HEK293 (cell line): Measurements from ENCODE around the gene ESR2.

Experiments
- CTCF ChIA-PET: fragments of 350-600 bp; formaldehyde crosslinking; extraction: SDS; loops from one replicate; lab custom pipeline; 2021; ENCODE audit warnings: antibody characterized with exemption; lab: Yijun Ruan, JAX
- POLR2A ChIA-PET: fragments of 300-600 bp; formaldehyde crosslinking; extraction: SDS; loops from one replicate; lab custom pipeline; 2020; ENCODE audit warnings: antibody characterized with exemption, inconsistent platforms; lab: Yijun Ruan, JAX
- H3K27ac ChIP-seq: fragments of 200-500 bp; sonication (Bioruptor generic); 2 replicates; pipeline ENCODE4 v1.5.1; 2014; ENCODE audit warnings: low read depth, low read length, control low read depth, inconsistent platforms; ENCODE audit errors: extremely low read depth
- H3K36me3 ChIP-seq, 2 experiments: fragments of 200-500 bp in 1 of 2; sonication (Bioruptor generic) in 1 of 2; 1 replicate in 1 of 2; 2 replicates in 1 of 2; pipeline ENCODE4 v1.5.1; 2014 to 2017; ENCODE audit warnings: inconsistent platforms in 2 of 2, low read length in 2 of 2; ENCODE audit not compliant: control insufficient read depth in 2 of 2, insufficient read depth in 1 of 2
- H3K4me1 ChIP-seq: fragments of 200-500 bp; sonication (Bioruptor generic); 2 replicates; pipeline ENCODE4 v1.5.1; 2014; ENCODE audit warnings: mild to moderate bottlenecking, low read length, inconsistent platforms; ENCODE audit not compliant: control insufficient read depth, insufficient read depth
- H3K4me3 ChIP-seq: 2 replicates; pipeline ENCODE4 v1.5.1; 2011; ENCODE audit warnings: low read depth, mild to moderate bottlenecking, control low read depth, low read length, moderate library complexity
- H3K9me3 ChIP-seq: fragments of 200-500 bp; sonication (Bioruptor generic); 2 replicates; pipeline ENCODE4 v1.5.1; 2014; ENCODE audit warnings: low read depth, low read length, inconsistent platforms; ENCODE audit not compliant: control insufficient read depth, insufficient read depth
- GLI2 ChIP-seq: fragments of 450-650 bp; formaldehyde crosslinking; IDR thresholded peaks from 2 replicates; pipeline ENCODE4; 2017; ENCODE audit warnings: missing biosample characterization, missing genetic modification characterization, low read depth, borderline replicate concordance
- HOXD13 ChIP-seq: sonication (generic); formaldehyde crosslinking; IDR thresholded peaks from 2 replicates; pipeline ENCODE4 v1.8.0; 2022; ENCODE audit warnings: missing genetic modification reagents, borderline replicate concordance
- IKZF3 ChIP-seq: fragments of 450-650 bp; IDR thresholded peaks from 2 replicates; pipeline ENCODE4 v1.5.0; 2018; ENCODE audit warnings: missing biosample characterization, mild to moderate bottlenecking, missing genetic modification characterization, moderate library complexity
- MEIS1 ChIP-seq: sonication (generic); formaldehyde crosslinking; IDR thresholded peaks from 2 replicates; pipeline ENCODE4 v1.8.1; 2022; ENCODE audit warnings: missing genetic modification reagents, mild to moderate bottlenecking, borderline replicate concordance
- OVOL3 ChIP-seq: fragments of 450-650 bp; formaldehyde crosslinking; IDR thresholded peaks from 2 replicates; pipeline ENCODE4 v1.5.1; 2016; ENCODE audit warnings: missing biosample characterization, missing genetic modification characterization
- ZBTB1 ChIP-seq: fragments of 450-650 bp; formaldehyde crosslinking; IDR thresholded peaks from 2 replicates; pipeline ENCODE4 v1.5.1; 2016; ENCODE audit warnings: missing biosample characterization, missing genetic modification characterization
- ZNF169 ChIP-seq: fragments of 450-650 bp; formaldehyde crosslinking; IDR thresholded peaks from 2 replicates; pipeline ENCODE4 v1.5.1; 2016; ENCODE audit warnings: missing biosample characterization, missing genetic modification characterization
- ZNF214 ChIP-seq: fragments of 450-650 bp; formaldehyde crosslinking; IDR thresholded peaks from 2 replicates; pipeline ENCODE4 v1.5.1; 2017; ENCODE audit warnings: missing biosample characterization, mild to moderate bottlenecking, missing genetic modification characterization, borderline replicate concordance
- ZNF501 ChIP-seq: fragments of 450-650 bp; formaldehyde crosslinking; IDR thresholded peaks from 2 replicates; pipeline ENCODE4 v1.5.1; 2016; ENCODE audit warnings: missing biosample characterization, missing genetic modification characterization
- ZNF530 ChIP-seq: fragments of 450-650 bp; formaldehyde crosslinking; IDR thresholded peaks from 2 replicates; pipeline ENCODE4 v1.5.1; 2016; ENCODE audit warnings: low read depth, missing biosample characterization, missing genetic modification characterization
- ZNF544 ChIP-seq: fragments of 450-650 bp; formaldehyde crosslinking; IDR thresholded peaks from 2 replicates; pipeline ENCODE4 v1.5.0; 2017; ENCODE audit warnings: missing biosample characterization, missing genetic modification characterization
- ZNF549 ChIP-seq: fragments of 450-650 bp; IDR thresholded peaks from 2 replicates; pipeline ENCODE4 v1.5.1; 2018; ENCODE audit warnings: missing biosample characterization, missing genetic modification characterization, mild to moderate bottlenecking, inconsistent platforms, moderate library complexity
- ZNF558 ChIP-seq: fragments of 450-650 bp; formaldehyde crosslinking; IDR thresholded peaks from 2 replicates; pipeline ENCODE4 v1.5.1; 2016; ENCODE audit warnings: missing biosample characterization, missing genetic modification characterization
- ZNF629 ChIP-seq: fragments of 450-650 bp; formaldehyde crosslinking; IDR thresholded peaks from 2 replicates; pipeline ENCODE4 v1.5.1; 2017; ENCODE audit warnings: missing biosample characterization, missing genetic modification characterization
- ZNF677 ChIP-seq: fragments of 450-650 bp; IDR thresholded peaks from 2 replicates; pipeline ENCODE4 v1.5.0; 2018; ENCODE audit warnings: missing biosample characterization, mild to moderate bottlenecking, missing genetic modification characterization, moderate library complexity
- ZNF76 ChIP-seq: fragments of 450-650 bp; formaldehyde crosslinking; IDR thresholded peaks from 2 replicates; pipeline ENCODE4; 2016; ENCODE audit warnings: low read depth, missing biosample characterization, missing genetic modification characterization, borderline replicate concordance
- TF ChIP-seq, protein P1 (sequence below): fragments of 450-650 bp; formaldehyde crosslinking; IDR thresholded peaks from 2 replicates; pipeline ENCODE4 v1.5.1; 2016; ENCODE audit warnings: missing biosample characterization, missing genetic modification characterization
- TF ChIP-seq, protein P2 (sequence below): fragments of 450-650 bp; formaldehyde crosslinking; IDR thresholded peaks from 2 replicates; pipeline ENCODE4 v1.5.1; 2016; ENCODE audit warnings: missing biosample characterization, missing genetic modification characterization
- TF ChIP-seq, protein P3 (sequence below): fragments of 450-650 bp; formaldehyde crosslinking; IDR thresholded peaks from 2 replicates; pipeline ENCODE4 v1.5.1; 2017; ENCODE audit warnings: missing biosample characterization, missing genetic modification characterization
- TF ChIP-seq, protein P4 (sequence below): fragments of 450-650 bp; formaldehyde crosslinking; conservative IDR thresholded peaks from 2 replicates; pipeline ENCODE4 v1.5.1; 2016; ENCODE audit warnings: low read depth, missing biosample characterization, missing genetic modification characterization
- TF ChIP-seq, protein P5 (sequence below): fragments of 450-650 bp; formaldehyde crosslinking; IDR thresholded peaks from 2 replicates; pipeline ENCODE4 v1.5.1; 2016; ENCODE audit warnings: missing biosample characterization, missing genetic modification characterization

The ESR2 gene

DNA sequence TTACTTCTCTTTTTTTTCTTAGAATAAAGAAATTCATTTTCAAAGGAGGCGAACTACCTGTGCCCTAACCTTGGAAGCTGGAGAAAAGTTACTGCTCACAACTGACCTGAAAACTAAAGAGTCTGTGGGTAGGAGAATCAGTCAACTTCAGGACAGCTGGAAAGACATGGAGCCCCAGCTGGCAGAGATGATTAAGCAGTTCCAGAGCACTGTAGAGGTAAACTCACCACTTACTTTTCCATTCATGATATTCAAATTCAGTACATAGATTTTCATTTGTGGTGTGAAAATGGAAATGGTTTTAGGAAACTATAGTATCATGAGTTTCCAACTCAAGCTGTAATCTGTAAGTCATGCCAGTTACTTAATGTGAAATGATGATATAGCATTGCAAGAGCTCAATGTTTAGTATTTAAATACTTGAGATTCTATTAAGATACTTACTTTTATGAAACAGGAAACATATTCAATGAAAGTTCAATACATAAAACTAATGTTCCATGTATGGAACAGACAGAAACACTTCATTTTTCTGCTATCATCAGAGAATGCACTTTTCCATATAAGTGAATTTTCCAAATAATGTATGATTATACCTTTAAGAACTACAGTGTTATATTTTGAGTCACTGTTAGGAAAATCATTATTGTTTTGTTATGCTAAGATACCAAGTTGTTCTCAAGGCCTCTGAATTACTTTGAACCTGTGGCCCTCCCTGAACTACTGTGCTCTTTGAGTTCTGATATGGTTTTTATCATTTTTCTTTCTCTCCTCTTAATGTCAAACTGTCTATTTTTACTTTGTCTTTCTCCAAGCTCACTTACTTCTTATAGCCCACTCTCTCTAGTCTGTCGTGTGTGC is 119.0 kb downstream of the ESR2 start:
- Histone ChIP-seq H3K27ac (no peak overlapping the region), H3K4me3 (no peak overlapping the region), H3K4me1 (no peaks in the 10 kb centered on the region), H3K36me3 (peaks cover 8 to 47% of the 10 kb centered on the region in 2 experiments), H3K9me3 (no peaks in the 10 kb centered on the region)
- no peak for TF ChIP-seq ZNF76 (tag by site-specific recombination)
- no peak for TF ChIP-seq ZNF558 (tag by site-specific recombination)
- TF ChIP-seq ZNF501 = no peak
- POLR2A ChIA-PET = no interaction called here
- CTCF ChIA-PET = interaction anchor here (0.7 kb wide), 1 partner anchor 110 kb away, joined by 3 read pairs; no protein-coding TSS in a partner anchor

DNA sequence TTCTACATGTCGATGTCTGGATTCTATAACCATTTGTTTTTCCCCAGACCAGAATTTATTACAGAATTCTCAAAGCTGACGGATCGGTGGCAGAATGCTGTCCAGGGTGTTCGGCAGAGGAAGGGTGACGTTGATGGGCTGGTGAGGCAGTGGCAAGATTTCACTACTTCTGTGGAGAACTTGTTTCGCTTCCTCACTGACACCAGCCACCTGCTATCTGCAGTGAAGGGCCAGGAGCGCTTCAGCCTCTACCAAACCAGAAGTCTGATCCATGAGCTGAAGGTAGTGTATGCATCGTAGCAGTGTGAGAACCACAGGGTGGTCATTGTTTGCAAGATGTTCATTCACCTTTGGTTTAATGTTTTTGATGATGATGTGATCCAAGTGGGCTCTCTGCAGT is 124.0 kb downstream of the ESR2 start:
- H3K4me3 ChIP-seq = no peak overlapping the region
- no peaks in the 10 kb centered on the region for H3K9me3 ChIP-seq
- ChIA-PET CTCF (interaction anchor here (1.0 kb wide), 1 partner anchor 125 kb away, joined by 3 read pairs; the partner anchor contains the start of gene ESR2), POLR2A (no interaction called here)
- no peaks in the 10 kb centered on the region for H3K4me1 ChIP-seq
- H3K36me3 ChIP-seq = peaks cover 29 to 61% of the 10 kb centered on the region in 2 experiments
- no peak overlapping the region for H3K27ac ChIP-seq
- no peak for TF ChIP-seq ZNF549 (tag by site-specific recombination)
- TF ChIP-seq MEIS1 = no peak
- no peak for TF ChIP-seq ZNF629 (tag by site-specific recombination)
- TF ChIP-seq, protein P1, sequence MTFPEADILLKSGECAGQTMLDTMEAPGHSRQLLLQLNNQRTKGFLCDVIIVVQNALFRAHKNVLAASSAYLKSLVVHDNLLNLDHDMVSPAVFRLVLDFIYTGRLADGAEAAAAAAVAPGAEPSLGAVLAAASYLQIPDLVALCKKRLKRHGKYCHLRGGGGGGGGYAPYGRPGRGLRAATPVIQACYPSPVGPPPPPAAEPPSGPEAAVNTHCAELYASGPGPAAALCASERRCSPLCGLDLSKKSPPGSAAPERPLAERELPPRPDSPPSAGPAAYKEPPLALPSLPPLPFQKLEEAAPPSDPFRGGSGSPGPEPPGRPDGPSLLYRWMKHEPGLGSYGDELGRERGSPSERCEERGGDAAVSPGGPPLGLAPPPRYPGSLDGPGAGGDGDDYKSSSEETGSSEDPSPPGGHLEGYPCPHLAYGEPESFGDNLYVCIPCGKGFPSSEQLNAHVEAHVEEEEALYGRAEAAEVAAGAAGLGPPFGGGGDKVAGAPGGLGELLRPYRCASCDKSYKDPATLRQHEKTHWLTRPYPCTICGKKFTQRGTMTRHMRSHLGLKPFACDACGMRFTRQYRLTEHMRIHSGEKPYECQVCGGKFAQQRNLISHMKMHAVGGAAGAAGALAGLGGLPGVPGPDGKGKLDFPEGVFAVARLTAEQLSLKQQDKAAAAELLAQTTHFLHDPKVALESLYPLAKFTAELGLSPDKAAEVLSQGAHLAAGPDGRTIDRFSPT (tag by site-specific recombination) = no peak
- no peak for TF ChIP-seq IKZF3
- TF ChIP-seq GLI2 = no peak
- TF ChIP-seq, protein P2, sequence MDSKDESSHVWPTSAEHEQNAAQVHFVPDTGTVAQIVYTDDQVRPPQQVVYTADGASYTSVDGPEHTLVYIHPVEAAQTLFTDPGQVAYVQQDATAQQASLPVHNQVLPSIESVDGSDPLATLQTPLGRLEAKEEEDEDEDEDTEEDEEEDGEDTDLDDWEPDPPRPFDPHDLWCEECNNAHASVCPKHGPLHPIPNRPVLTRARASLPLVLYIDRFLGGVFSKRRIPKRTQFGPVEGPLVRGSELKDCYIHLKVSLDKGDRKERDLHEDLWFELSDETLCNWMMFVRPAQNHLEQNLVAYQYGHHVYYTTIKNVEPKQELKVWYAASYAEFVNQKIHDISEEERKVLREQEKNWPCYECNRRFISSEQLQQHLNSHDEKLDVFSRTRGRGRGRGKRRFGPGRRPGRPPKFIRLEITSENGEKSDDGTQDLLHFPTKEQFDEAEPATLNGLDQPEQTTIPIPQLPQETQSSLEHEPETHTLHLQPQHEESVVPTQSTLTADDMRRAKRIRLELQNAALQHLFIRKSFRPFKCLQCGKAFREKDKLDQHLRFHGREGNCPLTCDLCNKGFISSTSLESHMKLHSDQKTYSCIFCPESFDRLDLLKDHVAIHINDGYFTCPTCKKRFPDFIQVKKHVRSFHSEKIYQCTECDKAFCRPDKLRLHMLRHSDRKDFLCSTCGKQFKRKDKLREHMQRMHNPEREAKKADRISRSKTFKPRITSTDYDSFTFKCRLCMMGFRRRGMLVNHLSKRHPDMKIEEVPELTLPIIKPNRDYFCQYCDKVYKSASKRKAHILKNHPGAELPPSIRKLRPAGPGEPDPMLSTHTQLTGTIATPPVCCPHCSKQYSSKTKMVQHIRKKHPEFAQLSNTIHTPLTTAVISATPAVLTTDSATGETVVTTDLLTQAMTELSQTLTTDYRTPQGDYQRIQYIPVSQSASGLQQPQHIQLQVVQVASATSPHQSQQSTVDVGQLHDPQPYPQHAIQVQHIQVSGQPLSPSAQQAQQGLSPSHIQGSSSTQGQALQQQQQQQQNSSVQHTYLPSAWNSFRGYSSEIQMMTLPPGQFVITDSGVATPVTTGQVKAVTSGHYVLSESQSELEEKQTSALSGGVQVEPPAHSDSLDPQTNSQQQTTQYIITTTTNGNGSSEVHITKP (tag by site-specific recombination) = no peak
- TF ChIP-seq, protein P3, sequence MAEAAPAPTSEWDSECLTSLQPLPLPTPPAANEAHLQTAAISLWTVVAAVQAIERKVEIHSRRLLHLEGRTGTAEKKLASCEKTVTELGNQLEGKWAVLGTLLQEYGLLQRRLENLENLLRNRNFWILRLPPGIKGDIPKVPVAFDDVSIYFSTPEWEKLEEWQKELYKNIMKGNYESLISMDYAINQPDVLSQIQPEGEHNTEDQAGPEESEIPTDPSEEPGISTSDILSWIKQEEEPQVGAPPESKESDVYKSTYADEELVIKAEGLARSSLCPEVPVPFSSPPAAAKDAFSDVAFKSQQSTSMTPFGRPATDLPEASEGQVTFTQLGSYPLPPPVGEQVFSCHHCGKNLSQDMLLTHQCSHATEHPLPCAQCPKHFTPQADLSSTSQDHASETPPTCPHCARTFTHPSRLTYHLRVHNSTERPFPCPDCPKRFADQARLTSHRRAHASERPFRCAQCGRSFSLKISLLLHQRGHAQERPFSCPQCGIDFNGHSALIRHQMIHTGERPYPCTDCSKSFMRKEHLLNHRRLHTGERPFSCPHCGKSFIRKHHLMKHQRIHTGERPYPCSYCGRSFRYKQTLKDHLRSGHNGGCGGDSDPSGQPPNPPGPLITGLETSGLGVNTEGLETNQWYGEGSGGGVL (tag by site-specific recombination) = no peak
- no peak for TF ChIP-seq ZNF214 (tag by site-specific recombination)
- TF ChIP-seq, protein P4, sequence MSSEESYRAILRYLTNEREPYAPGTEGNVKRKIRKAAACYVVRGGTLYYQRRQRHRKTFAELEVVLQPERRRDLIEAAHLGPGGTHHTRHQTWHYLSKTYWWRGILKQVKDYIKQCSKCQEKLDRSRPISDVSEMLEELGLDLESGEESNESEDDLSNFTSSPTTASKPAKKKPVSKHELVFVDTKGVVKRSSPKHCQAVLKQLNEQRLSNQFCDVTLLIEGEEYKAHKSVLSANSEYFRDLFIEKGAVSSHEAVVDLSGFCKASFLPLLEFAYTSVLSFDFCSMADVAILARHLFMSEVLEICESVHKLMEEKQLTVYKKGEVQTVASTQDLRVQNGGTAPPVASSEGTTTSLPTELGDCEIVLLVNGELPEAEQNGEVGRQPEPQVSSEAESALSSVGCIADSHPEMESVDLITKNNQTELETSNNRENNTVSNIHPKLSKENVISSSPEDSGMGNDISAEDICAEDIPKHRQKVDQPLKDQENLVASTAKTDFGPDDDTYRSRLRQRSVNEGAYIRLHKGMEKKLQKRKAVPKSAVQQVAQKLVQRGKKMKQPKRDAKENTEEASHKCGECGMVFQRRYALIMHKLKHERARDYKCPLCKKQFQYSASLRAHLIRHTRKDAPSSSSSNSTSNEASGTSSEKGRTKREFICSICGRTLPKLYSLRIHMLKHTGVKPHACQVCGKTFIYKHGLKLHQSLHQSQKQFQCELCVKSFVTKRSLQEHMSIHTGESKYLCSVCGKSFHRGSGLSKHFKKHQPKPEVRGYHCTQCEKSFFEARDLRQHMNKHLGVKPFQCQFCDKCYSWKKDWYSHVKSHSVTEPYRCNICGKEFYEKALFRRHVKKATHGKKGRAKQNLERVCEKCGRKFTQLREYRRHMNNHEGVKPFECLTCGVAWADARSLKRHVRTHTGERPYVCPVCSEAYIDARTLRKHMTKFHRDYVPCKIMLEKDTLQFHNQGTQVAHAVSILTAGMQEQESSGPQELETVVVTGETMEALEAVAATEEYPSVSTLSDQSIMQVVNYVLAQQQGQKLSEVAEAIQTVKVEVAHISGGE = no peak
- TF ChIP-seq, protein P5, sequence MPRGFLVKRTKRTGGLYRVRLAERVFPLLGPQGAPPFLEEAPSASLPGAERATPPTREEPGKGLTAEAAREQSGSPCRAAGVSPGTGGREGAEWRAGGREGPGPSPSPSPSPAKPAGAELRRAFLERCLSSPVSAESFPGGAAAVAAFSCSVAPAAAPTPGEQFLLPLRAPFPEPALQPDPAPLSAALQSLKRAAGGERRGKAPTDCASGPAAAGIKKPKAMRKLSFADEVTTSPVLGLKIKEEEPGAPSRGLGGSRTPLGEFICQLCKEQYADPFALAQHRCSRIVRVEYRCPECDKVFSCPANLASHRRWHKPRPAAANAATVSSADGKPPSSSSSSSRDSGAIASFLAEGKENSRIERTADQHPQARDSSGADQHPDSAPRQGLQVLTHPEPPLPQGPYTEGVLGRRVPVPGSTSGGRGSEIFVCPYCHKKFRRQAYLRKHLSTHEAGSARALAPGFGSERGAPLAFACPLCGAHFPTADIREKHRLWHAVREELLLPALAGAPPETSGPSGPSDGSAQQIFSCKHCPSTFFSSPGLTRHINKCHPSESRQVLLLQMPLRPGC (tag by site-specific recombination) = no peak
- no peak for TF ChIP-seq HOXD13 (CRISPR knock-in tag)
- no peak for TF ChIP-seq ZNF544 (tag by site-specific recombination)
- TF ChIP-seq ZNF677 (tag by site-specific recombination) = no peak
- TF ChIP-seq ZNF169 (tag by site-specific recombination) = no peak
- no peak for TF ChIP-seq ZBTB1
- no peak for TF ChIP-seq OVOL3 (tag by site-specific recombination)
- no peak for TF ChIP-seq ZNF530 (tag by site-specific recombination)
